HG02981 (cell line): ENCODE data around the gene SSX3.
"Not testable (repeated sequence)": the region's sequence is repeated elsewhere in the genome, so short reads cannot be mapped to it uniquely, and the experiment has no call there.

ENCODE experiments used
- ATAC-seq: cut with Tn5 transposase; IDR thresholded peaks from one replicate; pipeline ENCODE4 v1.9.1; 2021; ENCODE audit warnings: mild to moderate bottlenecking, moderate library complexity; ENCODE audit not compliant: unreplicated experiment

The SSX3 gene

GRCh38 chrX:48356315-48357094 lies at the start of gene SSX3:
Gene SSX3 (minus strand): TSS chrX:48356703. CDS start chrX:48355249, 1,454 bp downstream.
- not testable (repeated sequence) for ATAC-seq

- not testable (repeated sequence) for ATAC-seq
Observed at GRCh38 chrX:48397825-48398224, 41.3 kb upstream of the SSX3 start.

DNA sequence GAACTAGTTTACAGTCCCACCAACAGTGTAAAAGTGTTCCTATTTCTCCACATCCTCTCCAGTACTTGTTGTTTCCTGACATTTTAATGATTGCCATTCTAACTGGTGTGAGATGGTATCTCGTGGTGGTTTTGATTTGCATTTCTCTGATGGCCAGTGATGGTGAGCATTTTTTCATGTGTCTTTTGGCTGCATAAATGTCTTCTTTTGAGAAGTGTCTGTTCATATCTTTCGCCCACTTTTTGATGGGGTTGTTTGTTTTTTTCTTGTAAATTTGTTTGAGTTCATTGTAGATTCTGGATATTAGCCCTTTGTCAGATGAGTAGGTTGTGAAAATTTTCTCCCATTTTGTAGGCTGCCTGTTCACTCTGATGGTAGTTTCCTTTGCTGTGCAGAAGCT lies 40.4 kb upstream of the SSX3 start:
- ATAC-seq = not testable (repeated sequence)

DNA sequence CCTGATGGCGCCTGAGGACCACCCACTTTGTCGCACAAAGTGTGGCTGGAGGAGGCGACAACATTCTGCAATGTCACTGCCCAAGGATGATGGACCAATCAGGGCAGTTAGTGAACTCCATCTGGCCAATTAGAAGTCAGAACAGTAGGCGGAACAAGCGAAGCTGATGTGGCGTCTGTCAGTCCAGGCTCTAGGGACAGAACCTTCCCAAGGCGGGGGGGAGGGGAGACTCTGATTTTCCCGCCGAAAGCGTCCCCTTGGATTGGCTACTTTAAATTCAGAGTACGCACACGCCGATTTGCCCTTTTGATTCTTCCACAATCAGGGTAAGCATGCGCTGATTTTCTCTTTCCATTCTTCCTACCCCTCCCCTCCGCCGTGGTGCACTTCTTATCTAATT lies 26.7 kb upstream of the SSX3 start, which contains the start of gene SSX4:
Gene SSX4, plus strand, starts transcription at position 301 of the 400 bp plus-strand sequence. CDS start 515 bp downstream, outside the sequence.
- not testable (repeated sequence) for ATAC-seq

GRCh38 chrX:48370408-48370807 lies 13.9 kb upstream of the SSX3 start:
- not testable (repeated sequence) for ATAC-seq

GRCh38 chrX:48367717-48368408 lies 11.4 kb upstream of the SSX3 start:
- ATAC-seq = not testable (repeated sequence)

DNA sequence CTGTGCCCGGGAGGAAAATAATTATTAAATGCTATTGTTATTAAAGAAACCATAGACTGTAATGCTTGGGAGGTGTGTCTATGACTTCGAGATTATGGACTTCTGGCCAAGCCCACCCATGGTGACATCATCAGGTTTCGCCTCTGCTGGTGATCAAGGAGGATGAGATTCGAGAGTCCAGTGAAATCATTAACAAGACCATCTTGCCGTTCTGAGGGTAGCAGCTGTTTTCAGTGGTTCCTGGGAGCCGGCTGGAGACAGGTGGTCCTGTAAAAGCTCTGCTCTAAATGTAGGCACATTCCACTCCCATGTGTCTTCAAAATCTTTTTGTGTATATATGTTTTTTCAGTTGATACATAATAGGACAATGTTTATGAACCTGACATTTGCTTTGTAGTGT lies 2.8 kb upstream of the SSX3 start:
- not testable (repeated sequence) for ATAC-seq

- no peak for ATAC-seq
Observed at GRCh38 chrX:48357681-48358080, 1.2 kb upstream of the SSX3 start.

- not testable (repeated sequence) for ATAC-seq
Observed at GRCh38 chrX:48346059-48346458, 10.4 kb downstream of the SSX3 start.

DNA sequence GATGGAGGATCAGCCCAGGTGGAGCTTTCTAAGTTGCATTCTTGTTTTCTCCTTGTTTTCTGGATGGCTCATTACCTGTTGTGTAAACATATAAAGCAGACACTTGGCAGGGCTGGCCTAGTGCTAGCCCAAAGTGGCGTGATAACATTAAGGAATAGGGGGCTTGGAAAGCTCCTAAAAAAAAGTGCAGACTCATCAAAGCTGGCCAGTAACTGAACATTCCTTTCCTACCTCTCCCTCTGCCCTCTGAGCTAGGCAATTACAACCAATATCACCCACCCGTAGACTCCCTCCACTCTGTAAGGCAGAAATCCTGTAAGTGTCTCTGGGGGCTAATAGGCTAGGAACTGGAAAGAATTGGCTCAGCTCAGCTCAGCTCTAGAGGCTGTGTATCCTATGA lies 42.5 kb downstream of the SSX3 start:
- not testable (repeated sequence) for ATAC-seq

- no peak for ATAC-seq
Observed at GRCh38 chrX:48306175-48306574, 50.3 kb downstream of the SSX3 start.
